NCI-H748 (cell line): ENCODE data around the gene GYPB.
"Not testable (repeated sequence)": the region's sequence is repeated elsewhere in the genome, so short reads cannot be mapped to it uniquely, and the experiment has no call there.

Experiments
- DNase-seq: peaks from one replicate; lab custom pipeline; 2025; ENCODE audit not compliant: unreplicated experiment; lab: John Stamatoyannopoulos, UW

The GYPB gene

DNA sequence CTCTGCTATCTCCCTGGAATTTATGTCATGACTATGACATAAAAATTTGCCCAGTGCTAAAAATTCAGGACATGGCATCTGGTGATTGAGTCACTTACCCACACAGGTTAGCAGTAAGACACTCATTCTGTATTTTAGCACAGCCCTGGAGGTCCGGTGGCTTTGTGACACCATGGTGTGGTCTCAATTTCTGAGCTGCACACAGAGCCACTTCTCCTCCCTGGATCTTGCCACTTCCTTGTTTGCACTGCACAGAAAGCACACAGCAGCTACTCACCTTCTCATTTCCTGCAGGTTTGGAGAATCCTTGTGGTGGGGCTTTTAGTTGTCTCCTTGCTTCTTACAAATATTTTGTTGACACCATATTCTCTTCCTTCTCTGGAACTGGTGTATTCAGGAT is 69.0 kb downstream of the GYPB start:
- DNase-seq, result not testable (repeated sequence)

DNA sequence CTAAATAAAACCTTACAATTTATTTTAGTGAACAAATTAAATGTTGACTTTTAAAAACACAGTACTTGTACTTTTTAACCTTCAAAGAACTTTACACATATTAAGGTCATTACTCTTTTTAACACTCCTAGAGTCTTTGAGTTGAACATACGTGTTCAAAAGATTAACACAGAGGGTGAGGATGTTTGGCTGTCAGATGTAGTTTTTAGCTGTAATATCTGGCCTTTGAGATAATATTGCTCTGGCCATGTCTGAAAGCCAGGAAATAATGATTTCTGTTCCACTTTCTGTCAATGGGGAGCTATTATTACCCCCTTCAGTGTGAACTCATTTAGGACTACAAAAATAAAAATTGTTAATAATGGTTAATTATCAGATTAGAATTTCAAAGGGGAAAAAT is 71.7 kb downstream of the GYPB start:
- not testable (repeated sequence) for DNase-seq
